ENCODE results near the gene FCN2.
A peak's percentile ranks its signal among the peaks of the same experiment; 100 is the strongest.

The FCN2 gene

DNA sequence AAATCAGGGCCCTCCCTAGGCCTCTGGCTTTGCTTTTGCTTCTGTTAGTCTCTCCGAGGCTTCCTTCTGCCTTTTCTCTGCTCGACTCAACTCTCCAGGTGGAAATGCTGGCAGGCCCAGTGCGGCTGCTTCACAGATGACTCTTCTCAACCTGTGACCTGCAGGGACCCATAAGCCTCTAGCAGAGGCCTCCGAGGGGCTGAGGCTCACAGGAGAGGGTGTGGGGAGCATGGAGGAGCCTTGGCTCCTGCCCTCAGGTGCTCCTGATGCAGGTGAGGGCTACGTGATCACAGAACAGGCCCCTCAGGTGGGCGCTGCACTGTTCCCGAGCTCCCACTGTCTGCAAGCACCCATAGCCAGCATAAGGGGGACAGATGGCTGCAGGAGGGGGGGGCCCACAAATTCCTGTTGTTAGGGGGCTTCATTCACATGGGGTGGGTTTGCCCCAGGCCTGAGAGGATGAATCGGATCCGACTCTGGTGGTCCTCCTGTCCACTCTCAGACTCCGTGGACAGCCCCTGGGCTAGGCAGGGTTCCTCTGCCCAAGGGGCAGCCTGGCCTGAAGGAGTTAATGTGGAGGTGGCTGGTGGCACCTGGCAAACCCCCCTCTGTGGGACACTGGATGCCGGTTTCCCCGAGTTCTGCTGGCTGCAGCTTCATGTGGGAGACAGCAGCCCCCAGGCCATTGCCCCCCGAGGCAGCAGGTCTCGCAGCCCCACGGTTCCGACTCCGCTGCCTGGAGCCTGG is 10.9 kb upstream of the FCN2 start:
- Mint-ChIP-seq H3K4me3 (no peak overlapping the region), H3K9me3 (peaks cover 15% of the 10 kb centered on the region), H3K27ac (no peak overlapping the region), H3K27me3 (peaks cover 49% of the 10 kb centered on the region), H3K4me1 (ENCODE audit: low read depth) (peaks cover 10% of the 10 kb centered on the region), H3K36me3 (ENCODE audit: low read depth) (no peaks in the 10 kb centered on the region)
- intact Hi-C loops (cut with micrococcal nuclease), result no loop called here

DNA sequence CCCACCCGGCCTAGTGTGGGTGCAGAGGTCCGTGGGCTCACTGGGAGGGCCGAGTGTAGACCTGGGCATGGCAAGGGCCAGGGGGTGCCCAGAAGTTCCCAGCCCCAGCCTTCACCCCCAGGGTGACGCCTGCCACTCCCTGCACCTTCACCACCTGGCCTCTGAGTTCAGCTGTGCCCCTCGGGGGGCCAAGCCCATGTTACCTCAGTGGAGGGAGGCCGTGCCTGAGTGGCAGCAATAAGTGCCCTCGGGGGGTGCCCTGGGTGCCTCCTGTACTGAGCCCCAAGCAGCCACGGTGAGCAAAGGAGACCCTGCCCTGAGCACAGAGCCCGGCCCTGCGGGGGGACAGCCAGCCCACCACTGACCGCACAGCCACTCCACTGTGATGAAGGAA is 10.3 kb upstream of the FCN2 start:
- Mint-ChIP-seq H3K4me1 (ENCODE audit: low read depth) (peaks cover 14% of the 10 kb centered on the region), H3K27me3 (peaks cover 45% of the 10 kb centered on the region), H3K9me3 (peaks cover 20% of the 10 kb centered on the region), H3K36me3 (ENCODE audit: low read depth) (peaks cover 4% of the 10 kb centered on the region), H3K4me3 (no peak overlapping the region), H3K27ac (no peak overlapping the region)
- intact Hi-C loops (cut with micrococcal nuclease), result no loop called here

DNA sequence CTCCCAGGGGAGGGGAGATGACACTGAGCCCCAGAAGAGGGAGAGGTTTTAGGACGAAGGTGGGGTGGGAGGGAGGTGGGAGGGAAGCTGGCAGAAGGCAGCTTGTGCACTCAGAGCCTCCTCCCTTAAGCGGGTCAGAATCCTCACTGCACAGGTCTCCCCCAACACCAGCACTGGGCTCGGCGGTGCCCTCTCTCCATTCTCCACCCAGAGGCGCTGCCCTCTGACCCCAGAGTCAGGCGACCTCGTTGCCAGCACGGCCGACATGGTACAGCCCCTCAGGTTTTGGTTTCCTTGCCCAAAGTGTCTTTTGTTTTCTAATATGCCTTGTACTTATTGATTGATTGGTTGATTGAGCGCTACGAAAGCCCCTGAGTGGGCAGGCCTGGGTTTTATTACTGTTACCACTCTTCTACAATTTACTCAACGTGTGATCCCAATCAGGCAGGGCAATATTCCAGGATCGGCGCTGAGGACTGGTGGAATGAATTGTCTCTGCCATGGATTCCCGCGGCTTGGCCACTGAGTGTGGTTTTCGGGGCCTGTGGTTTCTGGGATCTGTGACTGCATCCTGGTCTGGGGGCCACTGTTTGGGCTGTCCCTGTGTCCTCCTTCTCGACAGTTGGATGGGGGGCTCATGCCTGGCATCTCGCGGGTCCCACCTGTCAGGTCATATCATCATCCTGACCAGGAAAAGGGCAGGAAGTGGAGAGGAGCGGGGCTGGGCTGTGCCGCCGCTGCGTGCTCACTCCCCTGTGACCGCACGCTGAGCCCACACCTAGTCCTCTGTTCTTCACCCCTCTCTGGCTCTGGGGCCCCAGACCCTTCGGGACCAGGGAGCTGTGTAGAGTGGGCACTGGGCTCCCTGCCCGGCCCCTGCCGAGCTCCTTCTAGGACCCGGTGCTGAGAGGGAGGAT is 9.6 kb upstream of the FCN2 start:
- Mint-ChIP-seq H3K36me3 (ENCODE audit: low read depth) (peaks cover 4% of the 10 kb centered on the region), H3K4me3 (no peak overlapping the region), H3K27ac (no peak overlapping the region), H3K9me3 (peaks cover 23% of the 10 kb centered on the region), H3K27me3 (peaks cover 42% of the 10 kb centered on the region), H3K4me1 (ENCODE audit: low read depth) (peaks cover 15% of the 10 kb centered on the region)
- intact Hi-C loops (cut with micrococcal nuclease), result no loop called here

DNA sequence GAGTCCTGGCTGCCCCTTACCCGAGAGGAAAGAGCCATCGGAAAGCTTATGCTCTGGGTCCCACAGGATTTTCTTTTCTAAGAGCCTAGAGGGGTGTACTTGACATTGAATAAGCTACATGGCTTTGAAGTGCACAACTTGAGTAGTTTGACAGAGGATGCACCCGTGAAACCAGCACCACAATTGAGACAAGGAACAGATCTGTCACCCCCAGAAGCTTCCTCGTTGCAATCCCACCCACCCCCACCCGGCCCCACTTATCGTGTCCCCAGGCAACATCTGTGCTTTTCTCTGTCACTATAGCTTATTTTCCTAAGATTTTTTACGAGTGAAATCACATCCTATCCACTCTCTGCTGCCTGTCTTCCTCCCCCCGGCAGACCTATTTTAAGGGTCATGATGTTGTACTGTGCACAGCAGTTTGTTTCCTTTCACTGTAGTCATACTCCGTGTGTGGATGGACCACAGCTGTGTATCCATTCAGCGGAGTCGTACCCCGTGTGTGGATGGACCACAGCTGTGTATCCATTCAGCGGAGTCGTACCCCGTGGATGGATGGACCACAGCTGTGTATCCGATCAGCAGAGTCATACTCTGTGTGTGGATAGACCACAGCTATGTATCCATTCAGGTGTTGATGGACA is 8.8 kb upstream of the FCN2 start:
- Mint-ChIP-seq H3K27ac (no peak overlapping the region), H3K27me3 (peaks cover 43% of the 10 kb centered on the region), H3K9me3 (peaks cover 23% of the 10 kb centered on the region)

DNA sequence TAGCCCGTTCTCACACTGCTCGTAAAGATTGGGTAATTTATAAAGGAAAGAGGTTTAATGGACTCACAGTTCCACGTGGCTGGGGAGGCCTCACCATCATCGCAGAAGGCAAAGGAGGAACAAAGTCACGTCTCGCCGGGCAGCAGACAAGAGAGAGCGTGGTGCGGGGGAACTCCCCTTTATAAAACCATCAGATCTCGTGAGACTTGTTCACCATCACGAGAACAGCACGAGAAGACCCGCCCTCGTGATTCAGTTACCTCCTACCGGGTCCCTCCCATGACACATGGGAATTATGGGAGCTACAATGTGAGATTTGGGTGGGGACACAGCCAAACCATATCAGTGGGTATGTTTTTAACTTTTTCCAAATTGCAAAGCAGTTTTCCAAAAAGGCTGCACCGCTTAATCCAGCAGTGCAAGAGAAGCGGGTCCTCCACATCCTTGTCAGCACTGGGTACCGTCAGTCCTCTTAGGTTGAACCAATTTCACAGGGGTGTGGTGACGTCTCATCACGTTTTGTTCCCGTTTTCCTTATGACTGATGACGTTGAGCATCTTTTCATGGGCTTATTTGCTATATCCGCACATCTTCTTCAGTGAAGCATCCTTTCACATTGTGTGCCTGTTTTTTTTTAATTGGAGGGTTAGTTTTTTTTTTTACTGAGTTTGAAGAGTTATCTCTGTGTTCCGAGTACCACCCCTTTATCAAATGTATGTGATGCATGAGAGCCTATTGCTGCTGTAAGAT is 8.0 kb upstream of the FCN2 start:
- Mint-ChIP-seq H3K4me1 (ENCODE audit: low read depth) (peaks cover 15% of the 10 kb centered on the region), H3K27ac (no peak overlapping the region), H3K4me3 (no peak overlapping the region), H3K36me3 (ENCODE audit: low read depth) (peaks cover 4% of the 10 kb centered on the region), H3K9me3 (peaks cover 23% of the 10 kb centered on the region), H3K27me3 (peaks cover 49% of the 10 kb centered on the region)
- intact Hi-C loops (cut with micrococcal nuclease), result no loop called here

More for the DNA sequence above, 8.8 kb upstream of the FCN2 start:
- intact Hi-C loops (cut with micrococcal nuclease), result no loop called here
- peaks cover 4% of the 10 kb centered on the region for H3K36me3 Mint-ChIP-seq (ENCODE audit: low read depth)
- H3K4me3 Mint-ChIP-seq, result no peak overlapping the region
- peaks cover 15% of the 10 kb centered on the region for H3K4me1 Mint-ChIP-seq (ENCODE audit: low read depth)

DNA sequence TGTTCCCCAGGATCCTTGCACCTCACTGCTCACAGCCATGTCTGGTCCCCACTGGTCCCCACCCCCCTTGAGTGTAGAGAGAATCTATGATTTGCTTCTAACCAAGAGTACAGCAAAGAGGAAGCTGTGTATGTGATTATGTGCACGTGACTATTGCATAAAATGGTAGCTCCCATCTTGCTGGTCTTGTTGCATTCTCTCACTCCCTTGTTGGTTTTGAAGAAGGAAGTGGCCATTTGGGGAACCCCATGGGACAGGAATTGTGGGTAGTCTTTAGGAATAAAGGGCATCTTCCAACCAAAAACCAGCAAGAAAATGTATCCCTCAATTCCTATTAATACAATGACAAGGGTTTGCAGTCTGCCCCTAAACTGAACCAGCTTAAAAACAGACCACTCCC is 5.2 kb upstream of the FCN2 start:
- Mint-ChIP-seq H3K36me3 (ENCODE audit: low read depth) (peaks cover 4% of the 10 kb centered on the region), H3K27me3 (peaks cover 47% of the 10 kb centered on the region), H3K9me3 (peaks cover 23% of the 10 kb centered on the region), H3K4me1 (ENCODE audit: low read depth) (peaks cover 6% of the 10 kb centered on the region), H3K4me3 (no peak overlapping the region), H3K27ac (no peak overlapping the region)
- intact Hi-C loops (cut with micrococcal nuclease), result no loop called here

DNA sequence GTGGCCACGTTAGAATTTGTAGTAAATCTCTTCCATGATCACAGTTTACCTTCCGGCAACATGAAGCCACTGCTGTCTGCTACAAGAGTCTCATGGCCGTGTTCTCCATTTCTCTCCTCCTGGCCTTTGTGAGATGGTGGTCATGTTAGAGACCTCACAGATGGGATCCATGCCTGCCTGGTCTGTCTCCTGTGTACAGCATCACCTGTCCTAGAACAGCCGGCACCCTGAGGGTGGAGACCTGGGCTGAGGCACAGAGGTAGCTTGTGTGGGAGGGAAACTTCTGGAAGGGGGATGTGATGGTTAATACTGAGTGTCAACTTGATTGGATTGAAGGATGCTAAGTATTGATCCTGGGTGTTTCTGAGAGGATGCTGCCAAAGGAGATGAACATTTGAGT is 3.1 kb upstream of the FCN2 start:
- Mint-ChIP-seq H3K4me3 (no peak overlapping the region), H3K27me3 (peaks cover 50% of the 10 kb centered on the region), H3K4me1 (ENCODE audit: low read depth) (peaks cover 6% of the 10 kb centered on the region), H3K9me3 (peaks cover 16% of the 10 kb centered on the region), H3K27ac (no peak overlapping the region), H3K36me3 (ENCODE audit: low read depth) (peaks cover 4% of the 10 kb centered on the region)
- intact Hi-C loops (cut with micrococcal nuclease), result no loop called here

DNA sequence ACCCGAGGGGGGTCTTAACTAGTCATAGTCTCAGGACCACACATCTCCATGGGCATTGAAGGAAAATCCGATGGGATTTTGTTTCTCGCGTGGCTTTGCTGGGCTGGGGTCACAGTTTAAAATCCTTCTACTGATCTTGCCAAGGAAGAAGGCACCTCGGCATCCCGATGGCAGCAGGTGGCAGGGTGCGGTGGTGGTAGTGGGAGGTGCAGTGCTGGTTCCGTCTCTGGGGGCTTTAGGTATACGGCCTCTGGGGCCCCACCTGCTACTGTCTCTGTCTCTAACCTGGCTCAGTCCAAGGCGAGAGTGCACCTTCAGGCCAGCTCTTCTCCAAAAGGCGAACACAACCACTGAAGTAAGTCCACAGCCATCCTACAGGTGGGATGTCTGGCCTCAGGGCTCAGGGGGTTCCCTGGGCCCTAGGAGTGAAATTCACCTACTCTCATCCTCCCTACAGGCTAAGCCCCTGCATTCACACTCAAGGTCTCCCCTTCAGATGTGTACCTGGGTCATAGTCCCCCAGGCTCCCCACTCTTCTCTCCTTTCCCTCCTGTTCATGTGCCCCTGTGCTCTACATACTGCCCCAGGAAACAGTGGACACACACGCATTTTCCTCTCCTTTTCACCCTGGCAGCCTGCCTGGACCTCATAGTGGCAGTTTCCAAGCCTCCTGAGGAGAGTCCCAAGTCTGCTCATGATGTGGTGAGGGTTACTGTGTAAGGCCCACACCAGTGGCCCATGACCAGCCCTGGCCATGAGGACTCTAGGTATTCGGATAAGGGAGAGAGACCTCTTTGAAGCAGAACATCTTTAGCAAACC is 736 bp upstream of the FCN2 start:
- Mint-ChIP-seq H3K36me3 (ENCODE audit: low read depth) (peaks cover 4% of the 10 kb centered on the region), H3K27ac (no peak overlapping the region), H3K27me3 (peaks cover 64% of the 10 kb centered on the region), H3K4me3 (no peak overlapping the region), H3K4me1 (ENCODE audit: low read depth) (peaks cover 6% of the 10 kb centered on the region), H3K9me3 (peaks cover 7% of the 10 kb centered on the region)
- intact Hi-C loops (cut with micrococcal nuclease), result no loop called here

DNA sequence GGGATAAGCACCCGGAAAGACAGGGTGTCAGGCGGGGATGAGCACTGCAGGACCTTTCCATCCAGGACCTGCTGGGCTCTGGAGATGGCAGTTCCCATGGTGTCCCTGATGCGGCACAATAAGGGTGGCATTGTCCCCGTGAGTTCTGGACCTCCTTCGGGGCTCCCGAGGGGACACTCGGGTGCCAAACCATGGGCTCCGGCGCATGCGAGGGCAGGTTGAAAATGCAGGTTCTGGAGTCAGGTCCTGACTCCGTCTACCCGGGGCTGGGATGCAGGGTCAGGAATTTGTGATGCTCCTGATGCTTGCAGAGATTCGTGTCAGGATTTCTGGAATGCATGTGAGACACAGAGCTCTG is 682 bp downstream of the FCN2 start:
- Mint-ChIP-seq H3K27me3 (peaks cover 76% of the 10 kb centered on the region), H3K36me3 (ENCODE audit: low read depth) (no peaks in the 10 kb centered on the region), H3K27ac (no peak overlapping the region), H3K9me3 (no peaks in the 10 kb centered on the region), H3K4me3 (no peak overlapping the region), H3K4me1 (ENCODE audit: low read depth) (no peaks in the 10 kb centered on the region)
- intact Hi-C loops (cut with micrococcal nuclease), result no loop called here

DNA sequence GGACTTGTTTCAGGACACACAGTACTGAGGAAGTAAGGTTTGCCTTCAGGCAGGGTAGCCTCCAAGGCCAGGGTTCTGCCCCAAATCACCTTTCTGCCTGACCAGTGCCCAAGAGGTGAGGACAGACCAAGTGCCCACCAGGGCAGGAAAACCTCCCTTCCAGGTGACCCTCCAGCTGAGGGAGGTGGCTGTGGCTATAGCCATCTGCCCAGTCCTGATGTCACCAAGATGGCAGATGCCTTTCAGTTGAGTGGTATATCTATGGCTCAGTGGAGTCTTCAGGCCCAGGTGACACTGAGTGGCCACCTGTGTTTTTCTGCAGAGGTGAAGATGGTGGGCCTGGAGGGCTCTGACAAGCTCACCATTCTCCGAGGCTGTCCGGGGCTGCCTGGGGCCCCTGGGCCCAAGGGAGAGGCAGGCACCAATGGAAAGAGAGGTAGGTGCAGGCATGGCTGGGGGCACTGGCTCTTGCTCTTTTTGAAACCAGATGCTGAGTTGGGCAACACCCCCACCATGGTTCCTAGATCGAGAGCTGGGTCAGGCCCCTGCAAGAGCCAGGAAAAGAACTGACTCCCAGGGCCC is 1.7 kb downstream of the FCN2 start:
- Mint-ChIP-seq H3K27ac (no peak overlapping the region), H3K4me3 (no peak overlapping the region), H3K4me1 (ENCODE audit: low read depth) (peaks cover 5% of the 10 kb centered on the region), H3K36me3 (ENCODE audit: low read depth) (no peaks in the 10 kb centered on the region), H3K27me3 (peaks cover 83% of the 10 kb centered on the region), H3K9me3 (no peaks in the 10 kb centered on the region)
- intact Hi-C loops (cut with micrococcal nuclease), result no loop called here

DNA sequence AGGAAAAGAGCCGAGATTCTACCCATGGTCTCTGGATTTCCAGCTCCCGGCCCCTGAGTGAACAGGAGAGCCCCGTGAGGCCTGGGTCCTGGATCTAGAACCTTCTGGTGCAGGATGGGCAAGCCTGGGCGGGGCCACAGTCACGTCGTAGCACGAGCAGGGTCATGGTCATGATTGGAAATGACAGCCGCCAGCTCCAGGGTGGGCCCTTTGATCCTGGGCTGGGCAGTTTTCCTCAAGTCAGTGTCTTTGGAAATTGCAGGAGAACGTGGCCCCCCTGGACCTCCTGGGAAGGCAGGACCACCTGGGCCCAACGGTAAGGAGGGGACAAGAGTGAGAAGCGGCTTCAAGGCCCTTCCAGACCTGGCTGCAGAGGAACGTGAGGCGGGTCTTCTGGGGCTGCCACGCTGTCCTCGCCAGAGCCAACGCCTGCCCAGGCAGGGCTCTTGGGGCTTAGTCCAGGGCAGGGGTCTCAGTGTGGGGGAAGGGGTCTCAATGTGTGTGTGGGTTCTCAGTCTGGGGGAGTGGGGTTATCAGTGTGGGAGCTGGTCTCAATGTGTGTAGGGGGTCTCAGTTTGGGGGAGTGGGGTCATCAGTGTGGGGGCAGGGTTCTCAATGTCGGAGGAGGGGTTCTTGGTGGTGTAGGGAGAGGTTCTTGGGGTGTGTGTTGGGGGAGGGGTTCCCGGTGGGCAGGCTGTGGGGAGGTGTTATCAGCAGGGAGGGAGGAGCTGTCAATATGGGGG is 2.6 kb downstream of the FCN2 start:
- intact Hi-C loops (cut with micrococcal nuclease), result no loop called here
- H3K9me3 Mint-ChIP-seq, result no peaks in the 10 kb centered on the region
- H3K4me1 Mint-ChIP-seq (ENCODE audit: low read depth), result peaks cover 14% of the 10 kb centered on the region
- no peak overlapping the region for H3K4me3 Mint-ChIP-seq
- peak overlapping the region; percentile 13 for H3K27ac Mint-ChIP-seq
- peaks cover 84% of the 10 kb centered on the region for H3K27me3 Mint-ChIP-seq
- no peaks in the 10 kb centered on the region for H3K36me3 Mint-ChIP-seq (ENCODE audit: low read depth)

DNA sequence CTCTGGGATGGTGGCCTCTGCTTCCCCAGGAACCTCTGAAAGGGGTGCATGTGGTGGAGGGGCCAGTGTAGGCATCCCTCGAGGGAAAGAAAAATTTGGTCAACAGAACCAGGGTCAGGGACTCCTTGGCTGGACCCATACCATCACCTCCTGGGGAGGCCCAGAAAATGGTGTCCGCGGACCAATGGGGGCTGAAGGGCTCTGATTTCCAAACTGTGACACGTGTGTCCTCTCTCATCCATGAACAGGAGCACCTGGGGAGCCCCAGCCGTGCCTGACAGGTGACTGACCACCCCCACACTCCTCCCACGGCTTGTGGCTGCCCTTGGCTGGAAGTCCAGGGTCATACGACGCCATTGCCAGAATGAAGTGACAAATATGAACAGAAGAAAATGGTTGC is 3.9 kb downstream of the FCN2 start:
- Mint-ChIP-seq H3K9me3 (no peaks in the 10 kb centered on the region), H3K4me1 (ENCODE audit: low read depth) (peaks cover 18% of the 10 kb centered on the region), H3K36me3 (ENCODE audit: low read depth) (no peaks in the 10 kb centered on the region), H3K27me3 (peaks cover 87% of the 10 kb centered on the region), H3K27ac (no peak overlapping the region), H3K4me3 (no peak overlapping the region)
- intact Hi-C loops (cut with micrococcal nuclease), result no loop called here

Data from dendritic cell treated with granulocyte-macrophage colony-stimulating factor and Interleukin-4, amounts not matched to agents 40 ng/mL and 50 ng/mL, for 4 days (primary cell).